ENCODE results near the gene SPACDR.

SPACDR gene

GRCh38 chr7:100413346-100413745 lies 50.7 kb downstream of the SPACDR start:
- DNase-seq (ENCODE audit: low spot score), result no peak

DNA sequence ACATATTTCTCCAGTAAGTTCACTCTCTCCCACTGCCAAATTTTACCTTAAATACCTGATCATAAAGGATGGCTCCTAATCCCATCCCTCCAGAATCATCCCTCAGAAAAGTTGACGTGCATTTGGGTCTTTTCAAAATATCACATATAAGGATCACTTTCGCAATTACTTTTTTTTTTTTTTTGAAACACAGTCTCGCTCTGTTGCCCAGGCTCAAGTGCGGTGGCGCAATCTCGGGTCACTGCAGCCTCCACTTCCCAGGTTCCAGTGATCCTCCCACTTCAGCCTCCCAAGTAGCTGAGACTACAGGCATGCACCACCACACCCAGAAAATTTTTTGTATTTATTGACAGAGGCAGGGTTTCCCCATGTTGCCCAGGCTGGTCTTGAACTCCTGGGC lies 53.0 kb downstream of the SPACDR start:
- no peak for DNase-seq (ENCODE audit: low spot score)

GRCh38 chr7:100407285-100408180 lies 56.5 kb downstream of the SPACDR start:
- peak; percentile 88 for DNase-seq (ENCODE audit: low spot score)

GRCh38 chr7:100406767-100407166 lies 57.3 kb downstream of the SPACDR start:
- DNase-seq (ENCODE audit: low spot score), result no peak
